Measurements from ENCODE around the gene ECHS1.
A peak's percentile ranks its signal among the peaks of the same experiment; 100 is the strongest.

The ECHS1 gene

GRCh38 chr10:133383551-133383950 lies 10.4 kb upstream of the ECHS1 start:
- Histone ChIP-seq H3K27ac (ENCODE audit: extremely low read depth, low read depth, low read length) (no peak overlapping the region), H3K4me1 (ENCODE audit: control insufficient read depth, insufficient read depth, low read length) (no peaks in the 10 kb centered on the region), H3K9me3 (ENCODE audit: control insufficient read depth, insufficient read depth, low read depth, low read length) (no peaks in the 10 kb centered on the region), H3K36me3 (ENCODE audit: control insufficient read depth in 2 of 2, insufficient read depth in 1 of 2, low read length in 2 of 2) (peaks cover 0 to 7% of the 10 kb centered on the region in 2 experiments; a peak in 1 of 3 replicates), H3K4me3 (ENCODE audit: low read depth, low read length) (no peak overlapping the region)
- POLR2A ChIA-PET = interaction anchor here (0.7 kb wide), 1 partner anchor 21 kb away, joined by 4 read pairs; no protein-coding TSS in a partner anchor
- CTCF ChIA-PET = no interaction called here
- TF ChIP-seq HOXC10 (CRISPR knock-in tag; IDR thresholded peaks at IDR 0.05) (no peak), ZNF121 (tag by site-specific recombination; IDR thresholded peaks at IDR 0.05) (peak; percentile 58; the same call in 1 of the 2 replicates), HIC1 (tag by site-specific recombination; IDR thresholded peaks at IDR 0.05) (no peak)

DNA sequence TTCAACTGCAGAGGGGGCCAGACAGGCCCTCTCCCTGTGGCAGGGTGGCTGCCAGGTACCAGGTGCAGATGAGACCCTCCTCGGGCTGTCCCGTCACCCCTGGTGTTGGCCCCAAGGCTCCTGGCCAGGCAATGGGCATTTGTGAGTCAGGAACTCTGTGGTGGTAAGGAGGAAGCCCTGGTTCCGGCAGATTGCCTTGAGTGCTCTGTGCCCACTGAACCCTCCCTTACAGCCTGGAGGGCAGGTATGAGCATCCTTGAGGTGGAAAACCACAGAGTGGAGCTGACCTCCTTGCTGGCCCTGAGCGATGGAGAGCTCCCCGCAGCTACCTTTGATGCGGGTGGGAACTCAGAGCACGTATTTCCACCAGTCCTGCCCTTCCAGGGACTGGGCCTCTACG lies 7.9 kb upstream of the ECHS1 start:
- ChIA-PET CTCF (no interaction called here), POLR2A (no interaction called here)
- no peak overlapping the region for H3K27ac ChIP-seq (ENCODE audit: extremely low read depth, low read depth, low read length)
- H3K9me3 ChIP-seq (ENCODE audit: control insufficient read depth, insufficient read depth, low read depth, low read length) = no peaks in the 10 kb centered on the region
- H3K4me1 ChIP-seq (ENCODE audit: control insufficient read depth, insufficient read depth, low read length) = no peaks in the 10 kb centered on the region
- H3K36me3 ChIP-seq (ENCODE audit: control insufficient read depth in 2 of 2, insufficient read depth in 1 of 2, low read length in 2 of 2) = peaks cover 0 to 7% of the 10 kb centered on the region in 2 experiments; a peak in 1 of 3 replicates
- TF ChIP-seq, protein P1, sequence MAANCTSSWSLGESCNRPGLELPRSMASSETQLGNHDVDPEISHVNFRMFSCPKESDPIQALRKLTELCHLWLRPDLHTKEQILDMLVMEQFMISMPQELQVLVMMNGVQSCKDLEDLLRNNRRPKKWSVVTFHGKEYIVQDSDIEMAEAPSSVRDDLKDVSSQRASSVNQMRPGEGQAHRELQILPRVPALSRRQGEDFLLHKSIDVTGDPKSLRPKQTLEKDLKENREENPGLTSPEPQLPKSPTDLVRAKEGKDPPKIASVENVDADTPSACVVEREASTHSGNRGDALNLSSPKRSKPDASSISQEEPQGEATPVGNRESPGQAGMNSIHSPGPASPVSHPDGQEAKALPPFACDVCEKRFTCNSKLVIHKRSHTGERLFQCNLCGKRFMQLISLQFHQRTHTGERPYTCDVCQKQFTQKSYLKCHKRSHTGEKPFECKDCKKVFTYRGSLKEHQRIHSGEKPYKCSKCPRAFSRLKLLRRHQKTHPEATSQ (tag by site-specific recombination; IDR thresholded peaks at IDR 0.05) = no peak
- TF ChIP-seq ZFP69B (tag by site-specific recombination; IDR thresholded peaks at IDR 0.05) (no peak), TRIM28 (IDR thresholded peaks at IDR 0.05; ENCODE audit: borderline replicate concordance, low read length) (no peak), BCL11B (tag by site-specific recombination; IDR thresholded peaks at IDR 0.05; ENCODE audit: low read depth) (no peak), ZBTB1 (tag by site-specific recombination; IDR thresholded peaks at IDR 0.05) (no peak), ZBTB6 (tag by site-specific recombination; IDR thresholded peaks at IDR 0.05) (no peak), EGR2 (tag by site-specific recombination; IDR thresholded peaks at IDR 0.05; ENCODE audit: low read depth) (no peak), ZNF561 (tag by site-specific recombination; IDR thresholded peaks at IDR 0.05; ENCODE audit: borderline replicate concordance) (no peak), SP2 (tag by site-specific recombination; IDR thresholded peaks at IDR 0.05) (no peak), ZNF473 (tag by site-specific recombination; IDR thresholded peaks at IDR 0.05) (no peak), ZNF223 (tag by site-specific recombination; IDR thresholded peaks at IDR 0.05) (no peak), ZNF629 (tag by site-specific recombination; IDR thresholded peaks at IDR 0.05) (no peak), OSR2 (tag by site-specific recombination; IDR thresholded peaks at IDR 0.05) (no peak), ZBTB49 (tag by site-specific recombination; IDR thresholded peaks at IDR 0.05; ENCODE audit: low read depth) (no peak)
- TF ChIP-seq, protein P2, sequence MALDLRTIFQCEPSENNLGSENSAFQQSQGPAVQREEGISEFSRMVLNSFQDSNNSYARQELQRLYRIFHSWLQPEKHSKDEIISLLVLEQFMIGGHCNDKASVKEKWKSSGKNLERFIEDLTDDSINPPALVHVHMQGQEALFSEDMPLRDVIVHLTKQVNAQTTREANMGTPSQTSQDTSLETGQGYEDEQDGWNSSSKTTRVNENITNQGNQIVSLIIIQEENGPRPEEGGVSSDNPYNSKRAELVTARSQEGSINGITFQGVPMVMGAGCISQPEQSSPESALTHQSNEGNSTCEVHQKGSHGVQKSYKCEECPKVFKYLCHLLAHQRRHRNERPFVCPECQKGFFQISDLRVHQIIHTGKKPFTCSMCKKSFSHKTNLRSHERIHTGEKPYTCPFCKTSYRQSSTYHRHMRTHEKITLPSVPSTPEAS (tag by site-specific recombination; IDR thresholded peaks at IDR 0.05) = no peak
- H3K4me3 ChIP-seq (ENCODE audit: low read depth, low read length) = no peak overlapping the region
